KMS-11 (cell line): Measurements from ENCODE around the gene ST6GAL2.

Experiments used
- H2AFZ ChIP-seq: fragments of 200-600 bp; sonication (generic); 2 replicates; pipeline ENCODE4 v1.6.1; 2016; ENCODE audit warnings: antibody characterized with exemption, mixed run types, low read depth
- H3K27ac ChIP-seq: fragments of 200-600 bp; sonication (generic); 2 replicates; pipeline ENCODE4 v1.6.1; 2016; ENCODE audit warnings: mild to moderate bottlenecking, mixed run types
- H3K27me3 ChIP-seq: fragments of 200-600 bp; sonication (generic); 2 replicates; pipeline ENCODE4 v1.6.1; 2017; ENCODE audit warnings: mild to moderate bottlenecking, low read depth, mixed run types, moderate library complexity; ENCODE audit not compliant: insufficient read depth
- H3K36me3 ChIP-seq: fragments of 200-600 bp; sonication (generic); 2 replicates; pipeline ENCODE4 v1.6.1; 2017; ENCODE audit warnings: mild to moderate bottlenecking, mixed run types; ENCODE audit not compliant: insufficient read depth
- H3K4me1 ChIP-seq: fragments of 200-600 bp; sonication (generic); 2 replicates; pipeline ENCODE4 v1.6.1; 2016; ENCODE audit warnings: mild to moderate bottlenecking, low read depth, mixed run types; ENCODE audit not compliant: poor library complexity, severe bottlenecking
- H3K4me2 ChIP-seq: fragments of 200-600 bp; sonication (generic); 2 replicates; pipeline ENCODE4 v1.7.0; 2016; ENCODE audit warnings: mild to moderate bottlenecking, mixed run types
- H3K4me3 ChIP-seq: fragments of 200-600 bp; sonication (generic); IDR thresholded peaks from 2 replicates; pipeline ENCODE4 v1.6.1; 2017; ENCODE audit warnings: low read depth, low read length, mixed read lengths; ENCODE audit not compliant: insufficient read depth
- H3K79me2 ChIP-seq: fragments of 200-600 bp; sonication (generic); 2 replicates; pipeline ENCODE4 v1.6.1; 2016; ENCODE audit warnings: low read depth, mixed run types; ENCODE audit not compliant: insufficient read depth
- H3K9ac ChIP-seq: fragments of 200-600 bp; sonication (generic); 2 replicates; pipeline ENCODE4 v1.6.1; 2016; ENCODE audit warnings: mild to moderate bottlenecking, mixed run types
- H4K20me1 ChIP-seq: fragments of 200-600 bp; sonication (generic); 2 replicates; pipeline ENCODE4 v1.6.1; 2016; ENCODE audit warnings: mild to moderate bottlenecking, mixed run types; ENCODE audit not compliant: insufficient read depth
- TF ChIP-seq, protein P1 (sequence below): fragments of 200-600 bp; sonication (generic); conservative IDR thresholded peaks from 2 replicates; pipeline ENCODE4 v1.6.1; 2017; ENCODE audit warnings: low read depth, mild to moderate bottlenecking, antibody characterized with exemption, low read length, moderate library complexity, mixed read lengths

ST6GAL2 gene

DNA sequence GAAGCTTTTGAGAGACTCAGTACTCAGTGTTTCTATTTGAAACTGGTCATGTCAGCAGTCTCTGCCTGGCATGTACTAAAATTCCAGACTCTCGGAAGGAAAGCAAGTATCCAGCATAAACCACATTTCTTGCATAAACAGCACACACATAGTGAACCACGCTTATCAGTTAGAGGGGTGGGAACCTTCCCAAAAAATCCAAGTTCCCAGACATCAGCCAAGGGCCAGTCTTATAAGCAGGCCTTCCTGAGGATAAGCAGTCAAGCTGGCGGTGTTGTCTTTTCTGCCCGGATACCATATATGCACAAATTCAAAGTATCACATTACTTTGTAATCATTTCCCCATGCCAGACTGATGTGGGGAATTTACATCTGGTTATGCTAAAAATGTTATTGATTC, 73.6 kb downstream of the ST6GAL2 start:
- TF ChIP-seq, protein P1, sequence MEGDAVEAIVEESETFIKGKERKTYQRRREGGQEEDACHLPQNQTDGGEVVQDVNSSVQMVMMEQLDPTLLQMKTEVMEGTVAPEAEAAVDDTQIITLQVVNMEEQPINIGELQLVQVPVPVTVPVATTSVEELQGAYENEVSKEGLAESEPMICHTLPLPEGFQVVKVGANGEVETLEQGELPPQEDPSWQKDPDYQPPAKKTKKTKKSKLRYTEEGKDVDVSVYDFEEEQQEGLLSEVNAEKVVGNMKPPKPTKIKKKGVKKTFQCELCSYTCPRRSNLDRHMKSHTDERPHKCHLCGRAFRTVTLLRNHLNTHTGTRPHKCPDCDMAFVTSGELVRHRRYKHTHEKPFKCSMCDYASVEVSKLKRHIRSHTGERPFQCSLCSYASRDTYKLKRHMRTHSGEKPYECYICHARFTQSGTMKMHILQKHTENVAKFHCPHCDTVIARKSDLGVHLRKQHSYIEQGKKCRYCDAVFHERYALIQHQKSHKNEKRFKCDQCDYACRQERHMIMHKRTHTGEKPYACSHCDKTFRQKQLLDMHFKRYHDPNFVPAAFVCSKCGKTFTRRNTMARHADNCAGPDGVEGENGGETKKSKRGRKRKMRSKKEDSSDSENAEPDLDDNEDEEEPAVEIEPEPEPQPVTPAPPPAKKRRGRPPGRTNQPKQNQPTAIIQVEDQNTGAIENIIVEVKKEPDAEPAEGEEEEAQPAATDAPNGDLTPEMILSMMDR = no peak
- Histone ChIP-seq H4K20me1 (no peaks in the 10 kb centered on the region), H3K4me1 (no peaks in the 10 kb centered on the region), H2AFZ (no peak overlapping the region), H3K9ac (no peak overlapping the region), H3K79me2 (no peaks in the 10 kb centered on the region), H3K4me2 (no peak overlapping the region), H3K27ac (no peak overlapping the region), H3K27me3 (no peaks in the 10 kb centered on the region), H3K36me3 (no peaks in the 10 kb centered on the region), H3K4me3 (no peak overlapping the region)

DNA sequence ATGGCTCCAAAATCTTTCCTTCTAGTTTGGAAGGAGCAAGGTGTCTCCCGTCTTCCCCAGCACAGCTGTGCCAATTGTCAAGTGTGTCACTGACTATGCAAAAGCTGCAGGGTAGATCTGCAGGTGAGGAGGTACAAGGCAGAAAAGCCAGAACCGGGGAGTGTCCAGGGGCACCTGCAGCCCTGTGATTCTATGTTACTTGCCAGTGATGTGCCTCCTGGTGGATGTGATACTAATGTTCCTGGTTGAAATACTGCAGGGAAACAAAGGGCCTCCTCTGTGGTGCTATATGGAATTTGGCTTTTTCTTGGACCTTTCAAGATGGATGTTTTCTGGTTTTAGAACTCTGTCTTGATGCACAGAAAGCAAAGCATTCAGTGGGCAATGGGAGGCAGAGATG, 80.3 kb downstream of the ST6GAL2 start:
- no peaks in the 10 kb centered on the region for H3K4me1 ChIP-seq
- TF ChIP-seq, protein P1 = no peak
- no peak overlapping the region for H3K4me3 ChIP-seq
- no peaks in the 10 kb centered on the region for H3K27me3 ChIP-seq
- no peaks in the 10 kb centered on the region for H3K36me3 ChIP-seq
- H3K4me2 ChIP-seq = no peak overlapping the region
- no peak overlapping the region for H2AFZ ChIP-seq
- no peak overlapping the region for H3K9ac ChIP-seq
- no peaks in the 10 kb centered on the region for H4K20me1 ChIP-seq
- H3K79me2 ChIP-seq = no peaks in the 10 kb centered on the region
- no peak overlapping the region for H3K27ac ChIP-seq

DNA sequence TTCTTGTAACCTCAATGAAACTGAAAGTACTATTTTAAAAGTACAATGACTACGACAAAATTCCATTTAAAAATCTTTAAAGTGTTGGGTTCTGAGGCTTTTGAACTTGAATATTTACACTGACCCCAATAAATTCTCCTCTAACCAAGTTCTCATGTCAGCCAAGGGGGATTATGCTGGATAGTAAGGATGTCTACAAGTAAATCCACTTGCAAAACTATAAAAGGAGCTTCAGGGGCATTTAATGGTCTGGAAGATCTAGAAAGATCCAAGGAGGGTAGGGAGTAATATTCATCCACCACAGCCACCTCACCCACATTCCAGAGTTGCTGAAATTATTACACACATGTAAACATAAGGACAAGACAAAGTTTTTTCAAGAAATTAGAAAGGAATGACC, 81.8 kb downstream of the ST6GAL2 start:
- H3K27me3 ChIP-seq = no peaks in the 10 kb centered on the region

DNA sequence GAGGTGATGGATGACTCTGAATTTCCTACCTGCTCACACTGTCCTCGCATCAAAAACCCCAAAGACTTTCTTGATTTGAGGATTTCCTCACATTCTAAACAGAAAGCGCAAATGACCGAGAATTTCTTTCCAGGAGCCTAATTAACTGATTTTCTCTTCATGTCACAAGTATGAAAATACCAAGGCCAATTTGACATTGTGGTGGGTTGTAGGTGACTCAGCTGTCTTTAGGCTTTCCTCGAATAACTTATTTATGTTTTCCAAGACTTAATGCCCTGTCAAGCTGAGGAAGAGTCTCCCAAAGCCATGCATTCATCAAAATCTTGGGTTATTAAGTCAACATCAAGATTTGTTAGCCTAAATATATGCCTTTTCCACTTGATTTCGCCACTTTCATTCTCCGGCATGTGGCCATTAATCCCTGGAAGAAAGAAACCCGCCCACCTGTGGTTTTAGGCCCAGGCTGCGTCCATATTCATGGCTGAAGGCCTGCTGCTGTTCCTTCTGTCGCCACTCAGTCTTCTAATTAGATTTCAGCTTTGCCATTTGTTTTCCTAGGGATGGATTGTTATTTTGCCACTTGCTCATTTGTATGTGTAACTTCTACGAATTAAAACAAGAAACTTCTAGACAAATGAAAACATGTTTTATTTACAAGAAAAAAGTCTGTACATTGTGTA, 84.9 kb downstream of the ST6GAL2 start:
- Histone ChIP-seq H3K4me2 (no peak overlapping the region), H2AFZ (no peak overlapping the region), H3K4me3 (no peak overlapping the region), H4K20me1 (no peaks in the 10 kb centered on the region), H3K9ac (no peak overlapping the region), H3K27me3 (no peaks in the 10 kb centered on the region), H3K4me1 (no peaks in the 10 kb centered on the region), H3K36me3 (no peaks in the 10 kb centered on the region), H3K79me2 (no peaks in the 10 kb centered on the region), H3K27ac (no peak overlapping the region)
- TF ChIP-seq, protein P1 = no peak

More for the DNA sequence above, 81.8 kb downstream of the ST6GAL2 start:
- Histone ChIP-seq H3K79me2 (no peaks in the 10 kb centered on the region), H3K4me2 (no peak overlapping the region), H3K9ac (no peak overlapping the region), H3K4me3 (no peak overlapping the region), H3K27ac (no peak overlapping the region), H3K4me1 (no peaks in the 10 kb centered on the region), H2AFZ (no peak overlapping the region), H3K36me3 (no peaks in the 10 kb centered on the region), H4K20me1 (no peaks in the 10 kb centered on the region)
- TF ChIP-seq, protein P1 = no peak
